IMR-90 (cell line): ENCODE results near the gene GALNT17. TPM values are rescaled to one million over a fixed set of nuclear protein-coding genes. Genes with fewer than 3 reads are reported as not detected.

Experiments
- ATAC-seq: fragments of 200-7000 bp; cut with Tn5 transposase; 2 replicates; pipeline ENCODE4 v1.9.1; 2020; ENCODE audit warnings: low read depth, mild to moderate bottlenecking, moderate library complexity
- BruUV-seq: library from RNA; stranded (reverse); fragments of 400-500 nt; replicated peaks from 2 replicates; lab custom pipeline; 2021; lab: Mats Ljungman, UMichigan
- CTCF ChIA-PET: fragments of 300-600 bp; formaldehyde crosslinking; extraction: SDS; loops from one replicate; lab custom pipeline; 2021; ENCODE audit warnings: antibody characterized with exemption; lab: Yijun Ruan, JAX
- POLR2A ChIA-PET: fragments of 300-600 bp; sonication (Branson Sonifier 250); formaldehyde crosslinking; loops from one replicate; lab custom pipeline; 2022; ENCODE audit warnings: antibody characterized with exemption; ENCODE audit not compliant: unreplicated experiment; lab: Charles Lee
- DNase-seq: peaks from one replicate; pipeline ENCODE4 v3.0.0; 2013
- H2AFZ ChIP-seq: replicated peaks from 2 replicates; pipeline ENCODE3; 2013; ENCODE audit warnings: low read length, mild to moderate bottlenecking; ENCODE audit not compliant: poor library complexity
- H2AK5ac ChIP-seq: 2 replicates; pipeline ENCODE4 v1.6.1; 2013; ENCODE audit warnings: low read depth, low read length, inconsistent platforms
- H2AK9ac ChIP-seq: replicated peaks from 2 replicates; pipeline ENCODE3; 2013; ENCODE audit warnings: mild to moderate bottlenecking, low read depth, low read length, moderate library complexity; ENCODE audit not compliant: poor library complexity
- H2BK120ac ChIP-seq: 2 replicates; pipeline ENCODE4 v1.6.1; 2013; ENCODE audit warnings: low read depth, low read length, inconsistent platforms
- H2BK15ac ChIP-seq: 3 replicates; pipeline ENCODE4 v1.6.1; 2013; ENCODE audit warnings: low read depth, low read length, inconsistent platforms
- H2BK20ac ChIP-seq: 2 replicates; pipeline ENCODE4 v1.6.1; 2013; ENCODE audit warnings: low read depth, mild to moderate bottlenecking, inconsistent platforms, low read length, moderate library complexity
- H2BK5ac ChIP-seq: 2 replicates; pipeline ENCODE4 v1.6.1; 2013; ENCODE audit warnings: mild to moderate bottlenecking, low read depth, low read length, inconsistent platforms; ENCODE audit not compliant: poor library complexity, severe bottlenecking
- H3K14ac ChIP-seq: replicated peaks from 2 replicates; pipeline ENCODE4 v1.6.1; 2013; ENCODE audit warnings: low read depth, low read length, inconsistent platforms
- H3K18ac ChIP-seq: 2 replicates; pipeline ENCODE4 v1.6.1; 2013; ENCODE audit warnings: low read depth, low read length, control low read depth
- H3K23ac ChIP-seq: 2 replicates; pipeline ENCODE4 v1.6.1; 2013; ENCODE audit warnings: low read depth, low read length, inconsistent platforms
- H3K27ac ChIP-seq: 2 replicates; pipeline ENCODE4 v1.5.1; 2013; ENCODE audit warnings: mild to moderate bottlenecking, control low read depth, low read length; ENCODE audit not compliant: insufficient read depth
- H3K27me3 ChIP-seq: 2 replicates; pipeline ENCODE4 v1.6.1; 2013; ENCODE audit warnings: low read length; ENCODE audit not compliant: control insufficient read depth, insufficient read depth
- H3K36me3 ChIP-seq: 2 replicates; pipeline ENCODE4 v1.6.1; 2013; ENCODE audit warnings: low read length, mixed read lengths; ENCODE audit not compliant: control insufficient read depth, insufficient read depth
- H3K4ac ChIP-seq: 2 replicates; pipeline ENCODE4 v1.6.1; 2013; ENCODE audit warnings: low read depth, low read length, inconsistent platforms
- H3K4me1 ChIP-seq: 2 replicates; pipeline ENCODE4 v1.6.1; 2013; ENCODE audit warnings: low read length, mixed read lengths; ENCODE audit not compliant: control insufficient read depth, insufficient read depth
- H3K4me2 ChIP-seq: 2 replicates; pipeline ENCODE4 v1.6.1; 2013; ENCODE audit warnings: low read depth, mild to moderate bottlenecking, control low read depth, low read length, moderate library complexity
- H3K4me3 ChIP-seq: 2 replicates; pipeline ENCODE4 v1.5.1; 2013; ENCODE audit warnings: low read depth, mild to moderate bottlenecking, control low read depth, low read length, moderate library complexity; ENCODE audit not compliant: insufficient read depth
- H3K56ac ChIP-seq: 2 replicates; pipeline ENCODE4 v1.6.1; 2013; ENCODE audit warnings: low read length, inconsistent platforms; ENCODE audit not compliant: insufficient read depth; ENCODE audit errors: extremely low read depth
- H3K79me1 ChIP-seq, 2 experiments: 2 replicates each; pipeline ENCODE4 v1.6.1; 2013; ENCODE audit warnings: low read length in 2 of 2, inconsistent platforms in 1 of 2, low read depth in 1 of 2
- H3K9ac ChIP-seq: 2 replicates; pipeline ENCODE4 v1.6.1; 2013; ENCODE audit warnings: low read depth, low read length, control low read depth
- H3K9me1 ChIP-seq: 2 replicates; pipeline ENCODE4 v1.6.1; 2013; ENCODE audit warnings: low read length, inconsistent platforms; ENCODE audit not compliant: insufficient read depth
- H3K9me3 ChIP-seq: 2 replicates; pipeline ENCODE4 v1.6.1; 2013; ENCODE audit warnings: low read length; ENCODE audit not compliant: control insufficient read depth, insufficient read depth
- H4K20me1 ChIP-seq: 2 replicates; pipeline ENCODE4 v1.6.1; 2013; ENCODE audit warnings: low read length, inconsistent platforms; ENCODE audit not compliant: insufficient read depth
- H4K5ac ChIP-seq: 2 replicates; pipeline ENCODE4 v1.6.1; 2013; ENCODE audit warnings: mild to moderate bottlenecking, low read depth, low read length, control low read depth
- H4K8ac ChIP-seq, 2 experiments: 2 replicates each; pipeline ENCODE4 v1.6.1; 2013; ENCODE audit warnings: low read depth in 2 of 2, low read length in 2 of 2, control low read depth in 1 of 2, inconsistent platforms in 1 of 2
- H4K91ac ChIP-seq: 2 replicates; pipeline ENCODE4 v1.6.1; 2013; ENCODE audit warnings: low read depth, low read length, inconsistent platforms; ENCODE audit not compliant: insufficient read depth
- BHLHE40 ChIP-seq: fragments of 150-350 bp; IDR thresholded peaks from 2 replicates; pipeline ENCODE4 v1.6.1; 2016; ENCODE audit warnings: mild to moderate bottlenecking, low read depth, low read length
- CEBPB ChIP-seq: IDR thresholded peaks from 2 replicates; pipeline ENCODE4 v1.6.1; 2012; ENCODE audit warnings: low read depth, low read length, improper control_type of control experiment
- CHD1 ChIP-seq: IDR thresholded peaks from 2 replicates; pipeline ENCODE4 v1.6.1; 2012; ENCODE audit warnings: low read depth, low read length, improper control_type of control experiment
- FOS ChIP-seq: fragments of 150-350 bp; IDR thresholded peaks from 2 replicates; pipeline ENCODE4 v1.6.1; 2016; ENCODE audit warnings: low read depth, low read length
- MAFK ChIP-seq: IDR thresholded peaks from 2 replicates; pipeline ENCODE4 v1.6.1; 2012; ENCODE audit warnings: low read depth, low read length, improper control_type of control experiment
- MAZ ChIP-seq: IDR thresholded peaks from 2 replicates; pipeline ENCODE4 v1.6.1; 2012; ENCODE audit warnings: low read depth, mild to moderate bottlenecking, low read length, improper control_type of control experiment, moderate library complexity, borderline replicate concordance
- MXI1 ChIP-seq: IDR thresholded peaks from 2 replicates; pipeline ENCODE4 v1.6.1; 2012; ENCODE audit warnings: low read depth, mild to moderate bottlenecking, low read length, moderate library complexity, borderline replicate concordance
- NFE2L2 ChIP-seq: fragments of 150-350 bp; IDR thresholded peaks from 2 replicates; pipeline ENCODE4 v1.6.1; 2016; ENCODE audit warnings: low read depth, mild to moderate bottlenecking, low read length
- POLR2A ChIP-seq: IDR thresholded peaks from 2 replicates; pipeline ENCODE4 v1.6.1; 2012; ENCODE audit warnings: mild to moderate bottlenecking, low read depth, low read length
- RAD21 ChIP-seq: IDR thresholded peaks from 2 replicates; pipeline ENCODE4 v1.6.1; 2012; ENCODE audit warnings: low read length, improper control_type of control experiment
- RCOR1 ChIP-seq: IDR thresholded peaks from 2 replicates; pipeline ENCODE4 v1.6.1; 2012; ENCODE audit warnings: mild to moderate bottlenecking, low read length, improper control_type of control experiment; ENCODE audit not compliant: insufficient replicate concordance
- RFX5 ChIP-seq: IDR thresholded peaks from 2 replicates; pipeline ENCODE4 v1.8.0; 2012; ENCODE audit warnings: low read depth, mild to moderate bottlenecking, low read length, moderate library complexity
- SMC3 ChIP-seq: fragments of 150-350 bp; IDR thresholded peaks from 2 replicates; pipeline ENCODE4 v1.6.1; 2016; ENCODE audit warnings: low read depth, mild to moderate bottlenecking, antibody characterized with exemption, low read length, moderate library complexity
- WGBS, 2 experiments: methylation state at CpG; one replicate each; pipeline versions ENCODE4 v1.1.5 to v1.1.7; 2013; ENCODE audit warnings: missing lambda C conversion rate in 2 of 2; ENCODE audit not compliant: insufficient read length in 1 of 2; ENCODE audit errors: extremely low coverage in 2 of 2; 5-methylcytosine and 5-hydroxymethylcytosine counted together
- dilution Hi-C: fragments of 300-500 bp; cut with HindIII; formaldehyde crosslinking; loops from one replicate; pipeline ENCODE4 v1.14.3; 2018; ENCODE audit warnings: low sequenced_read_pairs; ENCODE audit not compliant: unreplicated experiment
- in situ Hi-C: fragments of 300-500 bp; cut with MboI; formaldehyde crosslinking; loops from 3 replicates; pipeline ENCODE4 v1.14.3; 2019; ENCODE audit warnings: low sequenced_read_pairs, inconsistent platforms, mixed read lengths
- intact Hi-C: fragments of 100-400 bp; cut with micrococcal nuclease; formaldehyde crosslinking; loops from 2 replicates; pipeline ENCODE4 v1.10.0; 2022
- polyA plus RNA-seq, 3 experiments: library from polyadenylated mRNA; depleted of rRNA; stranded (reverse); fragments of >200 nt; gene quantifications; 2 replicates each; pipeline ENCODE4 v1.2.3, GENCODE V29; 2012; ENCODE audit warnings: low replicate concordance in 1 of 3
- total RNA-seq: library from RNA; depleted of rRNA; stranded (reverse); fragments of >200 nt; gene quantifications from 2 replicates; pipeline ENCODE4 v1.2.3, GENCODE V29; 2012
- TF ChIP-seq, protein P1 (sequence below): fragments of 150-350 bp; IDR thresholded peaks from 2 replicates; pipeline ENCODE4 v1.6.1; 2017; ENCODE audit warnings: mild to moderate bottlenecking, antibody characterized with exemption, low read length, low read depth
- TF ChIP-seq, protein P2 (sequence below): fragments of 150-350 bp; IDR thresholded peaks from 2 replicates; pipeline ENCODE4 v1.6.1; 2016; ENCODE audit warnings: low read depth, mild to moderate bottlenecking, low read length, moderate library complexity, borderline replicate concordance
- TF ChIP-seq, protein P3 (sequence below): conservative IDR thresholded peaks from 2 replicates; pipeline ENCODE4 v1.5.1; 2012; ENCODE audit warnings: mild to moderate bottlenecking, low read depth, low read length, improper control_type of control experiment

GALNT17 gene
- total and polyA plus RNA-seq, 2 of the 4 experiments (the other 2 are of a cell fraction), result not detected

DNA sequence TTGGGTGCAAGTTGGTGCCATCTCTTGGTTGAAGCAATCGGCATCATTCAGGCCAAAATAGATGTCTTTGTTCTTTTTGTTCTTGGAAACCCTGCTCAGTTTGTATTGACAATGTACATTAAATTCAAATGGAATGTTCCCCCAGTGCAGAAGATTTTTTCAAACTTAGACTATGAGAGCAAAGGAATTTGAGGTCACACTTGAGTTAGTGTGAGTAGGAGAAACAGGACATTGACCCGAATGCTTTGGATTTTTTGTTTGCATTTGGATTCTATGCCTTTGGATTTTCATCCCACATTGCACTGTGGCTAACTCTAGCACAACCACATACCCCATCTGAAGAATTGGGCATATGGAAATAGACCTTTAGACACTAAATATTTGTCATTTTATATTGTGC is 480.0 kb downstream of the GALNT17 start:
- no peak overlapping the region for H3K4me3 ChIP-seq
- H3K14ac ChIP-seq, result no peak overlapping the region
- H3K27ac ChIP-seq, result no peak overlapping the region
- no peak overlapping the region for H2AFZ ChIP-seq
- no peak overlapping the region for H4K5ac ChIP-seq
- no peak overlapping the region for H2BK20ac ChIP-seq
- dilution Hi-C loops, result no loop called here
- no peak overlapping the region for H3K4ac ChIP-seq
- no peaks in the 10 kb centered on the region for H3K9me1 ChIP-seq
- no peak for DNase-seq
- no peak overlapping the region for H2BK120ac ChIP-seq
- H3K4me2 ChIP-seq, result no peak overlapping the region
- no peaks in the 10 kb centered on the region for H3K4me1 ChIP-seq
- no peak overlapping the region for H3K9ac ChIP-seq
- CTCF ChIA-PET, result no interaction called here
- no peak overlapping the region for H2AK5ac ChIP-seq
- H4K8ac ChIP-seq, result no peak overlapping the region
- POLR2A ChIA-PET, result no interaction called here
- H3K56ac ChIP-seq, result no peak overlapping the region
- no peak for ATAC-seq
- no TSS peak for BruUV-seq
- H2AK9ac ChIP-seq, result no peak overlapping the region
- H2BK15ac ChIP-seq, result no peak overlapping the region
- no peak overlapping the region for H4K91ac ChIP-seq
- no peak overlapping the region for H2BK5ac ChIP-seq
- no peaks in the 10 kb centered on the region for H3K36me3 ChIP-seq
- H3K9me3 ChIP-seq, result peaks cover 14% of the 10 kb centered on the region
- H3K27me3 ChIP-seq, result no peaks in the 10 kb centered on the region
- H3K23ac ChIP-seq, result no peak overlapping the region
- H3K79me1 ChIP-seq, result no peaks in the 10 kb centered on the region
- TF ChIP-seq RCOR1 (no peak), MAFK (no peak), RAD21 (no peak), FOS (no peak), BHLHE40 (no peak), CHD1 (no peak), NFE2L2 (no peak), CEBPB (no peak), SMC3 (no peak), MXI1 (no peak), MAZ (no peak), RFX5 (no peak), POLR2A (no peak)
- TF ChIP-seq, protein P1, sequence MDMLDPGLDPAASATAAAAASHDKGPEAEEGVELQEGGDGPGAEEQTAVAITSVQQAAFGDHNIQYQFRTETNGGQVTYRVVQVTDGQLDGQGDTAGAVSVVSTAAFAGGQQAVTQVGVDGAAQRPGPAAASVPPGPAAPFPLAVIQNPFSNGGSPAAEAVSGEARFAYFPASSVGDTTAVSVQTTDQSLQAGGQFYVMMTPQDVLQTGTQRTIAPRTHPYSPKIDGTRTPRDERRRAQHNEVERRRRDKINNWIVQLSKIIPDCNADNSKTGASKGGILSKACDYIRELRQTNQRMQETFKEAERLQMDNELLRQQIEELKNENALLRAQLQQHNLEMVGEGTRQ, result no peak
- TF ChIP-seq, protein P2, sequence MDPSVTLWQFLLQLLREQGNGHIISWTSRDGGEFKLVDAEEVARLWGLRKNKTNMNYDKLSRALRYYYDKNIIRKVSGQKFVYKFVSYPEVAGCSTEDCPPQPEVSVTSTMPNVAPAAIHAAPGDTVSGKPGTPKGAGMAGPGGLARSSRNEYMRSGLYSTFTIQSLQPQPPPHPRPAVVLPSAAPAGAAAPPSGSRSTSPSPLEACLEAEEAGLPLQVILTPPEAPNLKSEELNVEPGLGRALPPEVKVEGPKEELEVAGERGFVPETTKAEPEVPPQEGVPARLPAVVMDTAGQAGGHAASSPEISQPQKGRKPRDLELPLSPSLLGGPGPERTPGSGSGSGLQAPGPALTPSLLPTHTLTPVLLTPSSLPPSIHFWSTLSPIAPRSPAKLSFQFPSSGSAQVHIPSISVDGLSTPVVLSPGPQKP, result no peak
- TF ChIP-seq, protein P3, sequence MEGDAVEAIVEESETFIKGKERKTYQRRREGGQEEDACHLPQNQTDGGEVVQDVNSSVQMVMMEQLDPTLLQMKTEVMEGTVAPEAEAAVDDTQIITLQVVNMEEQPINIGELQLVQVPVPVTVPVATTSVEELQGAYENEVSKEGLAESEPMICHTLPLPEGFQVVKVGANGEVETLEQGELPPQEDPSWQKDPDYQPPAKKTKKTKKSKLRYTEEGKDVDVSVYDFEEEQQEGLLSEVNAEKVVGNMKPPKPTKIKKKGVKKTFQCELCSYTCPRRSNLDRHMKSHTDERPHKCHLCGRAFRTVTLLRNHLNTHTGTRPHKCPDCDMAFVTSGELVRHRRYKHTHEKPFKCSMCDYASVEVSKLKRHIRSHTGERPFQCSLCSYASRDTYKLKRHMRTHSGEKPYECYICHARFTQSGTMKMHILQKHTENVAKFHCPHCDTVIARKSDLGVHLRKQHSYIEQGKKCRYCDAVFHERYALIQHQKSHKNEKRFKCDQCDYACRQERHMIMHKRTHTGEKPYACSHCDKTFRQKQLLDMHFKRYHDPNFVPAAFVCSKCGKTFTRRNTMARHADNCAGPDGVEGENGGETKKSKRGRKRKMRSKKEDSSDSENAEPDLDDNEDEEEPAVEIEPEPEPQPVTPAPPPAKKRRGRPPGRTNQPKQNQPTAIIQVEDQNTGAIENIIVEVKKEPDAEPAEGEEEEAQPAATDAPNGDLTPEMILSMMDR, result no peak
- no CpG with 5 or more reads among the region's 2 CpGs for WGBS, 2 experiments
- in situ Hi-C loops, result no loop called here
- intact Hi-C loops, result no loop called here
- no peak overlapping the region for H3K18ac ChIP-seq
- H4K20me1 ChIP-seq, result no peaks in the 10 kb centered on the region
